HG02571 (cell line): Measurements from ENCODE around the gene TSPAN8.
"Not testable (repeated sequence)": the region's sequence is repeated elsewhere in the genome, so short reads cannot be mapped to it uniquely, and the experiment has no call there.

ENCODE experiments used
- ATAC-seq: cut with Tn5 transposase; IDR thresholded peaks from one replicate; pipeline ENCODE4 v1.9.1; 2021; ENCODE audit warnings: mild to moderate bottlenecking, moderate library complexity; ENCODE audit not compliant: unreplicated experiment

Gene TSPAN8

GRCh38 chr12:71164568-71165197 is 6.9 kb upstream of the TSPAN8 start:
- no peak for ATAC-seq

- ATAC-seq: no peak
These were observed 6.4 kb upstream of the TSPAN8 start for GRCh38 chr12:71164166-71164565.

DNA sequence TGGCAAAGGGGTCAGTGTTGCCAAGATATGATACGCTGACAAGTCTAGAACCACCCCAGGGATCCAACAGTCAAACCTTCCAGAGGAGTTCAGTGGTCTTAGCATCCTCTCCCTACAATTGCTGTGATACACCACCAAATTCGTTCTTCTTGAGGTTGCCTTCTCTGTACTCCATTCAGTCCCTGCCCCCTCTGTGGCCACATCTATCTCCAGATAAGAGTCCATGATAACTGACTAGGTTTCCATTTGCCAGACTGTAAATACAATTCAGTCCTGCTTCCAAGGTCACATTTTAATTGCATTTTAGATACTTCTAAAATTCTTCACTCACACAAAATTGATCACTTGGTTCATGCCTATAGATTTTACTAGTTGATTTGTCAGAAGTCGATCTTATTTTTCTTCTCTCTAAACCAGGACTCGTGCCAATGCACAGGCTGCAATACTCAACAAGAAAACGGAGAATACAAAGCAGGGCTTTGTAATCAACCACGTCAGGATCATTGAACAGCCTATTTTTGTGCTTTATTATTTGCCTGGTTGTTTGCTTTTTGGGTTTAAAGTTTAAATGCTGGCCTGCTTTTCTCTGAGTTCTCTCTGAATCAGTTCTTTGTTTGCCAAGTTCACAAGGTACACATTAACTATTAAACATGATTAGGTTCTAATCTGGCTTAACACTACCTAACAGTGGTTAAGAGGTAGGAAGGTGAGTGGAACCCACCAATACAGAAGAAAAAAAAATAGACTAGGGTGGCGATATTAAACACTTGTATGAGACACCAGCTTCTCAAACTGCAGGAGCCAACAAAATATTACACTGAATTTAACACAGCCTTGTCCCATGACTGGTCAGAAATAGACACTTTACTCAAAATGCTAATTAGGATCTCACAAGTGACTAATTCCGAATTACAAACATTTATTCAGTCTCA is 5.3 kb upstream of the TSPAN8 start:
- ATAC-seq: no peak

DNA sequence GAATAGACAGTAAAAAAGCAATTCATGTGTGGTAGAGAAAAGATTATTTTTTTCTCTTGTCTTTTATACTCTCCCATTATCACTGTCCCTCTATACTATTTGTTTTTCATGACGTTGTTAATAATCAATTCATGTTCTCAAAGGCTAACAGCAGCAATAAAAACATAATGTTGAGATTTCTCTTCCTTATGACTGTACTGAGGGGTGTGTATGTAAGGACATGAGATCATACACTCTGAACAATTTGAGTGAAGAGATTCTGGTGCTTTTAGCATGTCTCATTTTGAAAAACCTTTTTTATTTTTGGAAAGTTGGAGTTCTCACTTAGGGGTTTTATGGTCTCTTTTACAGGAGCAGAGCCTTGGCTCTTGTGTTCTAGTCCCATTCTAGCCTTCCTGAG is 3.8 kb upstream of the TSPAN8 start:
- ATAC-seq: no peak

DNA sequence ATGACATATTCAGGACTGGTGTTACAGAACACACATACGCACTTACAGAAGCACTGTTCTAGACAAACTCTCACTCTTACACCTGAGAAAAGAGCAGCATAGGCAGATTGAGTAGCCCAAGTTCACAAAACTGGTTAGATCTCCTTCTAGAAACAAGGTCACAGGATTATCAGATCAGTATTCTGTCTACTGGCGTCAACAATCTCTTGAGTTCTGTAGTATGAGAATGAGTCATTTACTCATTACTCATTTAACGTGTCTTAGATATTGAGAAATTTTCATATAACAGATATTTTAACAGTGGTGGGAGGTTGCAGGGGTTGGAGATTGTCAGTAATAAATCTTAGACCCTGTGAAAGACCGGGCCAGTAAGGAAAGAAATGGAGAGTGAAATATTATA is 2.8 kb upstream of the TSPAN8 start:
- no peak for ATAC-seq

DNA sequence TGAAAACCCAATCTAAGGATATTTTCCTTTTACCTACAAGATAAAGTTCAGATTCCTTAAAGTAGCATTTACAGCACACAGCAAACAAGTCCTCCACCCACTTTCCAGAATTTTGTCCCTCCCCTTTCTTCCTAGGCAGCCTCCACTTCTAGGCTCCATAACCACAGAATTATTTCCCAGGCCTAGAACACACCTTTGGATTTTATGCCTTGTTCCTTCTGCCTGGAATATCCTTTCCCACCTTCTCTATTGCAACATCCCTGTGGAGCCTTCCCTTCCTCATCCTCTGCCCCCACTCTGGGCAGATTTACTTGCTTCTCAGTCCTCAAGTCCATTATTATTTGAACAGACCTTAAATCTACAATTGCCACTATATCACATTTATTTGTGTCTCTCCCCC is 2.1 kb upstream of the TSPAN8 start:
- no peak for ATAC-seq

GRCh38 chr12:71159264-71159663 is 1.5 kb upstream of the TSPAN8 start:
- ATAC-seq: no peak

DNA sequence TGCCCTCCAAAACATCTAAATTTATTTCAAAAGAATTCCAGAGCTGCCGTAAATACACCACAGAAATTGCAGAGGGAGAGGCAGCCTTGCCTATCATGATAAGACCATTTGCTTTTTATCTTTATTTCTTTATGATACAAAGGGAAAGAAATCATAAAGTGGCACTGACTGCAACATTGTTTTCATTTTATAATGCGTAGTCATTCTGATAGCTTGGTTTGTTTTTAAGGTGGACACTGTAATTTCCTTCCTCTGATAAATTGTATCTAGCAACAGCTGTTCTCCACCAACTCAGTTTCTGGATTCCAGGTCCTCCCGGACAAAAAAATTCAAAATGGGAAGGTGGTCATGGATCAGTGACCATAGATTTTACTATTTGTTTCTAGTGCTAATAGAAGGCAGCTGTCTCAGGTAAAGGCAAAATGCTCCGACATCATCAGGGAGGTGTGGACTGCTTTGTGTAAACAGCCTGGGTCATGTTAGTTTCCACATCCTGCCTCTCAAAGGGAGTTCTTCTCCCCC is 623 bp upstream of the TSPAN8 start:
- ATAC-seq: no peak

GRCh38 chr12:71155225-71155624 is 2.6 kb downstream of the TSPAN8 start:
- ATAC-seq: no peak

DNA sequence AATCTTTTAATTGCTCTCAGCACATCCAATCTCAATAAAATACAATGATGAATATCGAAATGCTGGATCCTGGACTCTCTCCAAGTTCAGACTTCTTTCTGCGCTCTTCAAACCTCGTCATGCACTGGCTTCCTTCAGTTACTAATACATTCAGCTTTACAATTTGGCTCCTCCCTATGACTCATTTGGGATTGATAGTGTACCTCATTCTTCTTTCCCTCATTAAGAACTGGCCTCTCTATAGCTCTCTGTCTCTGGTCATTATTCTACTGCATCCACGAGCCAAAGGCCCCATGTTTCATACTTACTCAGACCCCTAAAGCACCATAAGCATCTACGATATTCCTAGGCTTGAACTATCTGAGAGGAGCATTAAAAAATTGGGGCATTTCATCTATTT is 4.9 kb downstream of the TSPAN8 start:
- no peak for ATAC-seq

GRCh38 chr12:71150041-71150440 is 7.8 kb downstream of the TSPAN8 start:
- ATAC-seq: not testable (repeated sequence)

- ATAC-seq: no peak
These were observed 13.1 kb downstream of the TSPAN8 start for GRCh38 chr12:71144682-71145081.

GRCh38 chr12:71142956-71143355 is 14.8 kb downstream of the TSPAN8 start:
- no peak for ATAC-seq

- ATAC-seq: no peak
These were observed 15.8 kb downstream of the TSPAN8 start for GRCh38 chr12:71142016-71142415.

DNA sequence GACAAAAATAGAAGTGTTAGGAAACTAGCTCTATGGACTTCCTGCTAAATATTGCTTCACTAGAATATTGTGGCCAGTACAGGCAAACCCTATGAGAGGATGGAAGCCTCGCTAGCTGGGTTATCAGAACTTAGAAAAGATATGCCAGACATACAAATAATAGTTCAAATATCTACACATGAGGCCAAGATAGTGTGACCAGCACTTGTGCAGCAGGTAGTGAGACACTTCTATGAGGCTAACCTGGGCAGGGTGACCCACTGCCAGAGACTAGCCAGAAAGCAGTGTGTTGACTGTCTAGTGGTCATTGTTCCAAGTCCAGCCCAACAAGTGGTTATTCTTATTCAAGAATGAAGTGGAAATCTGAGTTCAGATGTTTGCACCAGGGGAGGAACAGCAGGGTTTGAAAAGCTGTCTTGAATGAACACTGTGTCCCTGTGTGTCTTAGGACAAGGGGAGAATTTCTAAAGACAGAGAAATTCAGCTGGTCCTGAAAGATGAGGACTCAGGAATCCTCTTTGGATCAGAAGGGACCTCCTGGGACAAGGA is 16.3 kb downstream of the TSPAN8 start:
- ATAC-seq: no peak

DNA sequence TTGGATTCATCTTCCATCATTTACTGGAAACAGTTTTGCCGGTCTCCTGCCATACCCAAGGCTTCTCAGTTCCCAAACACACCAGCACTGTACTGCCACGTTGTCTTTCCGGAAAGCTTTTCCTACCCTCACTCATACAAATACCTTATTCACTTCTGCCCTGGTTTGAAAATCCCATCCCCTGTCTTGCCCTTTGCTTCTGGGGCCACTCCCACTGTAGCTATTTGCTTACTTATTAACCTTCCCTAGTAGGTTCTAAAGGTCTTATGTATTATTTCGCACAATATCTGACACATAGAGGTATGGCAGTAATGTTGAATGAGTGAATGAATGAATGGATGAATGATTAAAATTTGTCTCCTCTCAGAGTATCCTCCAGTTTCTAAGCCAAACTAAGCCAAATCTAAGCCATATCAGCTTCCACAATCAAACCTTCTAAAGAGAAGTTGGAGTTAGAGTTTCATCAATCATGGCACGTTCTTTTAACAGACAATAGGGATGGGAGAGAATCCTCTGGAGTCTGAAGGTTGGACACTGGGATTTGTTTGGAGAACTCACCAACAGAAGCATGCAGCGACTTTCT is 18.6 kb downstream of the TSPAN8 start:
- ATAC-seq: no peak

DNA sequence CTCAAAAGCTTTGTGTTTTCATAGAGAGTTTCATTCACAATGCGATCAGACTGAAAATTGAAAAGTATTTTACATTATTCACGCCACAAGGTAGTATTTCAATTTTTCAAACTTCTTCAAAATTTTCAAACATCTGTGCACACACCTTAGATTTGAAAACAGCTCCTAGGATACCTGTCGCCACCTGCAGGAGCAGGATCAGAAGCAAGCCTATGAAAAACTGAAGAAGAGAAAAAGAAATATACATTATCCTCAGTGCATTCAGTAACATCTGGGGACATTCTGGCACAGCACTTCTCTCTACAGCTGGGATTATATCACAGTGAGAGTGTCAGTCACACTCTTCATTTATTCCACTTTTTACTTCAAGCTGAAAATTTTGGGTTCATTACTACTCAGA is 19.8 kb downstream of the TSPAN8 start:
- no peak for ATAC-seq

DNA sequence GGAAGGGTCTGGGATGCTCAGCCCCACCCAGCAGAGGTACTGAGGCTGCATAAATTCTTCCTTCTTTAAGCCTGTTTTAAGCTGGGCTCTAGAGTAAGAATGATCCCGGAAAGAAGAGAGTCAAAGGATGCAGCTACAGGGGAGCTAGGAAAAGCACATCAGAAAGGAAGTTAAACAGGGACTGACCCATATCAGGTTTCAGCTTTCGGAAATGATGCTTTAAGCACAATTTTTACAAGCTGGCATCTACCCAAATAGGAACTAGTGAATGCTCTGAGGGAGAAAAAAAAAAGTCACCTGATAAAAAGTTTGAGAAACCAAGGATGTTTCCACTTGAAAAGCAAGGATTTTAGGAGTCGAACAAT is 22.0 kb downstream of the TSPAN8 start:
- no peak for ATAC-seq

DNA sequence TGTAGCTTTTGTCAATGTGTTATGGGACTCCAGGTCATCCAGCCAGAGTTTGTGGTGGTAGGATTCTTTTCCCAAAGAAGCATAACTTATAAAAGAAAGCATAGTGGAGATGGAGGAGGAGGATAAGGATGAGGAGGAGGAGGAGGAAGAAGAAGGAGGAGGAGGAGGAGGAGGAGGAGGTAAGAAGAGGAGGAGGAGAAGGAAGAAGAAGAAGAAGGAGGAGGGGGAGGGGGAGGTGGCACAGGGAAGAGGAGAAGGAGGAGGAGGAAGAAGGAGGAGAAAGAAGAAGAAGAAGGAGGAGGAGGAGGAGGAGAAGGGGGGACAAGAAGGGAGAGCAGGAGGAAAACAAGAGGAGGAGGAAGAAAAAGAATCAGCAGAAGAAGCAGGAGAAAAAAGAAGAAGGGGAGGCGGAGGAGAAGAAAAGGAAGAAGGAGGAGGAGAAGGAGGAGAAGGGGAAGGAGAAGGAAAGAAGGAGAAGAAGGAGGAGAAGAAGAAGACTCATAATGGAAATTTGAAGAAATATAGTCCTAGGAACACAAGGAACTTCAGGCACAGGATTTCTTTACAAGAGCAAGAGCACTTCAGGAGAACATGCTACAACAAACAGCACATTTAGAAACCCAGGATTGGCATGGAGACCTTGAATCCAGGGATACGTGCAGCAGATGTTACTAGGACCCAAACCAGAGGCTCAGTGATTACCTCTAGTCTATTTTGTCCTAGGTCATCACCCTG is 22.6 kb downstream of the TSPAN8 start:
- no peak for ATAC-seq

DNA sequence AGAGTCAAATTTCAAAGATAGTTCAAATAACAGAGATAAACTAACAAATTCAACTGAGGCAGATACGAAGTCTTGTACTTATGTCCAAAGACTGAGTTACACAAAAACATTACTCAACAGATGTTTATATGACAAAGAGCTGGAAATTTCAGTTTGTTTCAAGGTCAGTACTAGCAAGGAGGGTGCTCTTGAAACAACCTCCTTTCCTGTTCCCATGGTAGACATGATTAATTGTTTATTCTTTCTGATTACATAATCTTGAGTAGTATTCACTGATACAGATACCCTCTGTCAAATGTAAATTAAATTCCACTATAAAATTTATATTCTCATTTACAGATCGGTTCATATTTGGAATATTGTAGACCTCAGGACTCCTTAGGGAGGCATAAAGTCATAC is 23.4 kb downstream of the TSPAN8 start:
- no peak for ATAC-seq

GRCh38 chr12:71130521-71131069 is 27.2 kb downstream of the TSPAN8 start:
- no peak for ATAC-seq
